Prostate gland (tissue), 2 donors: ENCODE results near the gene CHIT1. TPM values are rescaled to one million over a fixed set of nuclear protein-coding genes. Genes with fewer than 3 reads are reported as not detected.

ENCODE experiments used
- DNase-seq: peaks from one replicate; pipeline ENCODE4 v3.0.0-alpha.2; 2019; ENCODE audit warnings: low spot score
- H3K27ac ChIP-seq, 2 donors: fragments of 200-600 bp; sonication (generic); 2 replicates each; pipeline ENCODE4 v1.5.1; 2017 to 2019
- H3K27me3 ChIP-seq: fragments of 200-600 bp; sonication (generic); replicated peaks from 2 replicates; pipeline ENCODE4 v1.5.1; 2019; ENCODE audit not compliant: insufficient read depth
- H3K36me3 ChIP-seq, 2 donors: fragments of 200-600 bp; sonication (generic); 1 replicate in 1 of 2; 2 replicates in 1 of 2; pipeline versions ENCODE4 v1.5.1 to v1.8.1; 2017 to 2019
- H3K4me1 ChIP-seq: fragments of 200-600 bp; sonication (generic); replicated peaks from 2 replicates; pipeline ENCODE4 v1.5.1; 2019
- H3K4me3 ChIP-seq, 2 donors: fragments of 200-600 bp; sonication (generic); 2 replicates each; pipeline ENCODE4 v1.5.1; 2017 to 2019
- H3K9me3 ChIP-seq: fragments of 200-600 bp; sonication (generic); 2 replicates; pipeline ENCODE4 v1.5.1; 2017
- POLR2A ChIP-seq: fragments of 450-650 bp; IDR thresholded peaks from one replicate; pipeline ENCODE4 v1.6.1; 2016; ENCODE audit warnings: antibody characterized with exemption, mild to moderate bottlenecking
- POLR2AphosphoS5 ChIP-seq: sonication (generic); formaldehyde crosslinking; IDR thresholded peaks from one replicate; pipeline ENCODE4 v1.6.1; 2017; ENCODE audit warnings: antibody characterized with exemption
- WGBS: methylation state at CpG from one replicate; pipeline ENCODE4 v1.1.5; 2018; 5-methylcytosine and 5-hydroxymethylcytosine counted together
- intact Hi-C: fragments of 100-400 bp; cut with DNase I; formaldehyde crosslinking; loops from one replicate; pipeline ENCODE4 v1.14.2; 2022
- total RNA-seq, 2 donors: library from RNA; depleted of rRNA; stranded (reverse); fragments of >200 nt; gene quantifications; one replicate each; pipeline ENCODE4 v1.1.0, GENCODE V29; 2016
- TF ChIP-seq, protein P1 (sequence below), 4 experiments: fragments of 200-600 bp in 2 of 4; fragments of 450-650 bp in 2 of 4; sonication (generic) in 2 of 4; IDR thresholded peaks; 1 replicate in 3 of 4; 2 replicates in 1 of 4; pipeline ENCODE4 v1.5.1; 2016 to 2019; ENCODE audit warnings: antibody characterized with exemption in 4 of 4, mild to moderate bottlenecking in 2 of 4, moderate library complexity in 2 of 4

The CHIT1 gene
- total RNA-seq, 2 donors from 2014 or later = 1.5 TPM; not detected in 1

DNA sequence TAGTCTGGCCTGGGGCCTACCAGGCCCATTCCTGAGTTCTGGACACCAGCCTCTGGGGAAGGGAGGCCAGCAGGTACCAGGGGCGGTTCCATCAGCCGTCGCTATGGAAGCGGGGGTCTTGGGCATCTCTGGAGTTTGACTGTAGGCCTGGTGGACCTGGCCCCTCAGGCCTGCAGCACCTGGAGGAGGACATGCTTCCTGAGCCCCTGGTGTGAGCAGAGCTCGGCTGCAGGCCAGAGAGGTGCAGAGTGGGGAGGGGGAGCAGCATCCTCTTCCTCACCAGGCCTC lies 61.6 kb downstream of the CHIT1 start:
- TF ChIP-seq, protein P1, sequence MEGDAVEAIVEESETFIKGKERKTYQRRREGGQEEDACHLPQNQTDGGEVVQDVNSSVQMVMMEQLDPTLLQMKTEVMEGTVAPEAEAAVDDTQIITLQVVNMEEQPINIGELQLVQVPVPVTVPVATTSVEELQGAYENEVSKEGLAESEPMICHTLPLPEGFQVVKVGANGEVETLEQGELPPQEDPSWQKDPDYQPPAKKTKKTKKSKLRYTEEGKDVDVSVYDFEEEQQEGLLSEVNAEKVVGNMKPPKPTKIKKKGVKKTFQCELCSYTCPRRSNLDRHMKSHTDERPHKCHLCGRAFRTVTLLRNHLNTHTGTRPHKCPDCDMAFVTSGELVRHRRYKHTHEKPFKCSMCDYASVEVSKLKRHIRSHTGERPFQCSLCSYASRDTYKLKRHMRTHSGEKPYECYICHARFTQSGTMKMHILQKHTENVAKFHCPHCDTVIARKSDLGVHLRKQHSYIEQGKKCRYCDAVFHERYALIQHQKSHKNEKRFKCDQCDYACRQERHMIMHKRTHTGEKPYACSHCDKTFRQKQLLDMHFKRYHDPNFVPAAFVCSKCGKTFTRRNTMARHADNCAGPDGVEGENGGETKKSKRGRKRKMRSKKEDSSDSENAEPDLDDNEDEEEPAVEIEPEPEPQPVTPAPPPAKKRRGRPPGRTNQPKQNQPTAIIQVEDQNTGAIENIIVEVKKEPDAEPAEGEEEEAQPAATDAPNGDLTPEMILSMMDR (IDR thresholded peaks at IDR 0.05) = no peak
- TF ChIP-seq POLR2AphosphoS5 (no peak), POLR2A (no peak)
- WGBS = 91% methylated on average over 4 of the region's 5 CpGs
- no peak overlapping the region for H3K4me3 ChIP-seq
- H3K9me3 ChIP-seq = no peaks in the 10 kb centered on the region
- no peaks in the 10 kb centered on the region for H3K27me3 ChIP-seq
- H3K36me3 ChIP-seq = no peaks in the 10 kb centered on the region
- intact Hi-C loops = no loop called here
- no peak overlapping the region for H3K27ac ChIP-seq
- no peaks in the 10 kb centered on the region for H3K4me1 ChIP-seq
- DNase-seq = no peak

DNA sequence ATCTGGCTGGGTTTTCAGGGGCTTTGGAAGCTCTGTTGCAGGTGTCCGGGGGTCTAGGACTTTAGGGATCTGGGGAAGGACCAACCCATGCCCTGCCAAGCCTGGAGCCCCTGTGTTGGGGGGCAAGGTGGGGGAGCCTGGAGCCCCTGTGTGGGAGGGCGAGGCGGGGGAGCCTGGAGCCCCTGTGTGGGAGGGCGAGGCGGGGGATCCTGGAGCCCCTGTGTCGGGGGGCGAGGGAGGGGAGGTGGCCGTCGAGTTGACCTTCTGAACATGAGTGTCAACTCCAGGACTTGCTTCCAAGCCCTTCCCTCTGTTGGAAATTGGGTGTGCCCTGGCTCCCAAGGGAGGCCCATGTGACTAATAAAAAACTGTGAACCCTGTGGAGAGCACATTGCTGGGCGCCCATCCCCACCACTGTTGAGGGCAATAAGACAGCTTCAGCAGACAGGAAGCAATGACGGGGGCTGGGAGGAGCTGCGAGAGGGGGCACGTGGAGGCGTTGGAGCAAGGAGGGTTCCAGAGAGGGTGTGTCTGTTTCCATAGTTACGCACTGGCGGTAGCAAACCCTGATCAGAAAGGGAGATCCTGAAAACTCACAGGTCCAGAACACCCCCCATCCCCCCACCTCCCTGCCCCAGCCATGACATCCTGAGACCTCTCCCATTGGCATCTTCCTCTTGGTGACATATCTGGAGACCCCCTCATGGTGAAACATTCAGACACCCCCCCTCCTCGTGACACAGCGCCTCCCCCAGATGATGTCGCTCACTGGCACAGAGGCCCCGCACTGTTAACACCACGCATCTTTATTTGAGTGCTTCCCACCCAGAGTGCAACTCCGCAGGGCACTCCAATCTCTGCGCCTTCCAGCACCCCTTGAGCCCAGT lies 62.2 kb downstream of the CHIT1 start:
- no peaks in the 10 kb centered on the region for H3K4me1 ChIP-seq
- H3K36me3 ChIP-seq = no peaks in the 10 kb centered on the region
- intact Hi-C loops = no loop called here
- TF ChIP-seq POLR2AphosphoS5 = no peak
- TF ChIP-seq POLR2A = no peak
- TF ChIP-seq, protein P1 (IDR thresholded peaks at IDR 0.05) = no peak
- 82% methylated on average over 22 of the region's 23 CpGs for WGBS
- H3K4me3 ChIP-seq = no peak overlapping the region
- H3K27me3 ChIP-seq = no peaks in the 10 kb centered on the region
- no peak overlapping the region for H3K27ac ChIP-seq
- H3K9me3 ChIP-seq = no peaks in the 10 kb centered on the region
- no peak for DNase-seq

DNA sequence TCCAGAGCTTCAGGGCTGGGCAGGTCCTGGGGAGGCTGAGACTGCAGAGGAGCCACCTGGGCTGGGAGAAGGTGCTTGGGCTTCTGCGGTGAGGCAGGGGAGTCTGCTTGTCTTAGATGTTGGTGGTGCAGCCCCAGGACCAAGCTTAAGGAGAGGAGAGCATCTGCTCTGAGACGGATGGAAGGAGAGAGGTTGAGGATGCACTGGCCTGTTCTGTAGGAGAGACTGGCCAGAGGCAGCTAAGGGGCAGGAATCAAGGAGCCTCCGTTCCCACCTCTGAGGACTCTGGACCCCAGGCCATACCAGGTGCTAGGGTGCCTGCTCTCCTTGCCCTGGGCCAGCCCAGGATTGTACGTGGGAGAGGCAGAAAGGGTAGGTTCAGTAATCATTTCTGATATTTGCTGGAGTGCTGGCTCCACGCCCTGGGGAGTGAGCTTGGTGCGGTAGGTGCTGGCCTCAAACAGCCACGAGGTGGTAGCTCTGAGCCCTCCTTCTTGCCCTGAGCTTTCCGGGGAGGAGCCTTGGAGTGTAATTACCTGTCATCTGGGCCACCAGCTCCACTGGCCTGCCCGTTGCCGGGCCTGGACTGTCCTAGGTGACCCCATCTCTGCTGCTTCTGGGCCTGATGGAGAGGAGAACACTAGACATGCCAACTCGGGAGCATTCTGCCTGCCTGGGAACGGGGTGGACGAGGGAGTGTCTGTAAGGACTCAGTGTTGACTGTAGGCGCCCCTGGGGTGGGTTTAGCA lies 63.1 kb downstream of the CHIT1 start:
- Histone ChIP-seq H3K4me3 (no peak overlapping the region), H3K36me3 (no peaks in the 10 kb centered on the region), H3K27ac (no peak overlapping the region), H3K27me3 (no peaks in the 10 kb centered on the region), H3K9me3 (no peaks in the 10 kb centered on the region), H3K4me1 (no peaks in the 10 kb centered on the region)
- 59% methylated on average over 13 of the region's 14 CpGs for WGBS
- intact Hi-C loops = no loop called here
- TF ChIP-seq POLR2A = no peak
- TF ChIP-seq, protein P1 (IDR thresholded peaks at IDR 0.05) = peak in 3 of 4 experiments; percentile 8 to 48 (median 21)
- DNase-seq = peak; percentile 12

Other genes starting within 250 kb of the CHIT1 start
- gene TMEM183A, start 222.3 kb downstream of the CHIT1 start, total RNA-seq = 10 to 100 TPM; 80.2 to 88.2 TPM
- 10 to 100 TPM in 1 of 2 donors, under 1 TPM in 1; 0.50 to 16.9 TPM for gene PPFIA4, start 203.2 kb downstream of the CHIT1 start, total RNA-seq
- 1 to 10 TPM in 1 of 2 donors, not detected in 1; 4.4 TPM for gene MYOG, start 143.7 kb downstream of the CHIT1 start, total RNA-seq
- gene ADORA1, start 101.9 kb downstream of the CHIT1 start, total RNA-seq = 10 to 100 TPM in 1 of 2 donors, under 1 TPM in 1; 0.27 to 47.3 TPM
- 1 to 10 TPM in 1 of 2 donors, not detected in 1; 7.7 TPM for gene MYBPH, start 53.8 kb downstream of the CHIT1 start, total RNA-seq
- gene CHI3L1, start 43.0 kb downstream of the CHIT1 start, total RNA-seq = 10 to 100 TPM in 1 of 2 donors, 1 to 10 TPM in 1; 1.4 to 12.6 TPM
- gene BTG2, start 75.8 kb upstream of the CHIT1 start, total RNA-seq = 100 to 1,000 TPM in 1 of 2 donors, 10 to 100 TPM in 1; 91.0 to 131 TPM
- gene FMOD, start 121.4 kb upstream of the CHIT1 start, total RNA-seq = 10 to 100 TPM; 40.8 to 95.9 TPM
- gene PRELP, start 246.1 kb upstream of the CHIT1 start, total RNA-seq = 10 to 100 TPM; 17.9 to 43.2 TPM